ENCODE results near the gene ATP2C1. TPM values are rescaled to one million over a fixed set of nuclear protein-coding genes. Genes with fewer than 3 reads are reported as not detected.
A peak's percentile ranks its signal among the peaks of the same experiment; 100 is the strongest.

ATP2C1 gene
- total and polyA plus RNA-seq, 2 of the 13 experiments (the other 11 are each of a cell fraction or from before 2014, with no cell fraction given), result 32.4 to 37.6 TPM

DNA sequence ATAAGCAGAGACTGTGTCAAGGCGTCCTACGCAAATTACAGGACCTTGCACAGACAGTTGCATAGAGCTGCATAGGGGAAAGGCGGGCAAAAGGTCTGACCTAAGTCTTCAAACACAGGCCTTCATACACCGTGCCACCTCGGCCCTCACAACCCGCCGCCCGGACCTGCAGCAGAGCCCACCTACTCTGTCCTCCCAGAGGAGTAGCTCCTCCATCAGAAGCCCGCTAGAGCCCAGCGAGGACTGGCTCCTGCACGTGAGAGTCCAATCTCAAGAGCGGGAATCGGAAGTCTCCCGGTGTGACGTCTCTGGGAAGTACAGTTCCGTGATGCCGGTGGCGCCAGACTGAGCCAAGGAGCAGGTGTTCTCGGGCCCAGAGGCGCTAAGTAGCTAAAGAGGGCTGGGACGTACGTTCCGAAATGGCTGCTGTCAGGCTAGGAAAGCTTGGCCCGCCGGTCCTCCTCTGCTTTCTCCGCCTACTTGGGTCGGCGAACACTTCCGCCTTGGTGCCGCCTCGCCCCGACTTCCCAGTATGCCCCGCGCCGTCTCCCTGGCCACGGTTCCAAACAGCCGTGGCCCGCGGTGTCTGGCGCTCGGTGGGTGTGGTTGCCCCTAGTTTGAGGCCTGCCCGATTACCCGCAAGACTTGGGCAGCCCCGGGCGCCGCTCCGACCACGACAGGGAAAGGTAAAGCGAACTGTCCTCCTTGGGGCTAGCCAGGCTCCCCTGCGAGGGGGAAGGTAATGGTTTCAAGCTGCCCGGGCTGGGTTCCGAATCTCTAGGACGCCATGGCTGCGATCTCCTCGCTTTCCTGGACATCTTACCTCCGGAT is 132.7 kb downstream of the ATP2C1 start, which contains the start of the genes ASTE1 and NEK11 (continued):
- TF ChIP-seq, protein P1, sequence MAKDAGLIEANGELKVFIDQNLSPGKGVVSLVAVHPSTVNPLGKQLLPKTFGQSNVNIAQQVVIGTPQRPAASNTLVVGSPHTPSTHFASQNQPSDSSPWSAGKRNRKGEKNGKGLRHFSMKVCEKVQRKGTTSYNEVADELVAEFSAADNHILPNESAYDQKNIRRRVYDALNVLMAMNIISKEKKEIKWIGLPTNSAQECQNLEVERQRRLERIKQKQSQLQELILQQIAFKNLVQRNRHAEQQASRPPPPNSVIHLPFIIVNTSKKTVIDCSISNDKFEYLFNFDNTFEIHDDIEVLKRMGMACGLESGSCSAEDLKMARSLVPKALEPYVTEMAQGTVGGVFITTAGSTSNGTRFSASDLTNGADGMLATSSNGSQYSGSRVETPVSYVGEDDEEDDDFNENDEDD (CRISPR knock-in tag; IDR thresholded peaks at IDR 0.05; ENCODE audit: borderline replicate concordance), result peak; percentile 89; the same call in 1 of the 2 replicates
- no peak for TF ChIP-seq ZBTB1 (CRISPR knock-in tag; IDR thresholded peaks at IDR 0.05; ENCODE audit: borderline replicate concordance)
- TF ChIP-seq, protein P2, sequence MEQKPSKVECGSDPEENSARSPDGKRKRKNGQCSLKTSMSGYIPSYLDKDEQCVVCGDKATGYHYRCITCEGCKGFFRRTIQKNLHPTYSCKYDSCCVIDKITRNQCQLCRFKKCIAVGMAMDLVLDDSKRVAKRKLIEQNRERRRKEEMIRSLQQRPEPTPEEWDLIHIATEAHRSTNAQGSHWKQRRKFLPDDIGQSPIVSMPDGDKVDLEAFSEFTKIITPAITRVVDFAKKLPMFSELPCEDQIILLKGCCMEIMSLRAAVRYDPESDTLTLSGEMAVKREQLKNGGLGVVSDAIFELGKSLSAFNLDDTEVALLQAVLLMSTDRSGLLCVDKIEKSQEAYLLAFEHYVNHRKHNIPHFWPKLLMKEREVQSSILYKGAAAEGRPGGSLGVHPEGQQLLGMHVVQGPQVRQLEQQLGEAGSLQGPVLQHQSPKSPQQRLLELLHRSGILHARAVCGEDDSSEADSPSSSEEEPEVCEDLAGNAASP (CRISPR knock-in tag; IDR thresholded peaks at IDR 0.05; ENCODE audit: borderline replicate concordance), result peak; percentile 39; the same call in 1 of the 2 replicates
- no peak for TF ChIP-seq ZNF550 (CRISPR knock-in tag; IDR thresholded peaks at IDR 0.05; ENCODE audit: borderline replicate concordance)
- no peak for TF ChIP-seq PRPF4 (IDR thresholded peaks at IDR 0.05; ENCODE audit: low read depth, low read length, poor library complexity, severe bottlenecking)
- TF ChIP-seq PHF21A (CRISPR knock-in tag; IDR thresholded peaks at IDR 0.05), result no peak
- TF ChIP-seq ZBTB20 (CRISPR knock-in tag; IDR thresholded peaks at IDR 0.05; ENCODE audit: borderline replicate concordance, low read depth), result no peak
- TF ChIP-seq ZNF816 (CRISPR knock-in tag; IDR thresholded peaks at IDR 0.05; ENCODE audit: borderline replicate concordance), result no peak
- TF ChIP-seq, protein P3, sequence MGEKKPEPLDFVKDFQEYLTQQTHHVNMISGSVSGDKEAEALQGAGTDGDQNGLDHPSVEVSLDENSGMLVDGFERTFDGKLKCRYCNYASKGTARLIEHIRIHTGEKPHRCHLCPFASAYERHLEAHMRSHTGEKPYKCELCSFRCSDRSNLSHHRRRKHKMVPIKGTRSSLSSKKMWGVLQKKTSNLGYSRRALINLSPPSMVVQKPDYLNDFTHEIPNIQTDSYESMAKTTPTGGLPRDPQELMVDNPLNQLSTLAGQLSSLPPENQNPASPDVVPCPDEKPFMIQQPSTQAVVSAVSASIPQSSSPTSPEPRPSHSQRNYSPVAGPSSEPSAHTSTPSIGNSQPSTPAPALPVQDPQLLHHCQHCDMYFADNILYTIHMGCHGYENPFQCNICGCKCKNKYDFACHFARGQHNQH (CRISPR knock-in tag; IDR thresholded peaks at IDR 0.05), result peak; percentile 42
- no peak for TF ChIP-seq ZNF558 (CRISPR knock-in tag; IDR thresholded peaks at IDR 0.05; ENCODE audit: borderline replicate concordance)
- peak; percentile 46; the same call in 1 of the 2 replicates for TF ChIP-seq ZNF788 (CRISPR knock-in tag; IDR thresholded peaks at IDR 0.05; ENCODE audit: borderline replicate concordance)
- TF ChIP-seq SNRNP70 (IDR thresholded peaks at IDR 0.05; ENCODE audit: low read depth, low read length), result no peak
- TF ChIP-seq, protein P4, sequence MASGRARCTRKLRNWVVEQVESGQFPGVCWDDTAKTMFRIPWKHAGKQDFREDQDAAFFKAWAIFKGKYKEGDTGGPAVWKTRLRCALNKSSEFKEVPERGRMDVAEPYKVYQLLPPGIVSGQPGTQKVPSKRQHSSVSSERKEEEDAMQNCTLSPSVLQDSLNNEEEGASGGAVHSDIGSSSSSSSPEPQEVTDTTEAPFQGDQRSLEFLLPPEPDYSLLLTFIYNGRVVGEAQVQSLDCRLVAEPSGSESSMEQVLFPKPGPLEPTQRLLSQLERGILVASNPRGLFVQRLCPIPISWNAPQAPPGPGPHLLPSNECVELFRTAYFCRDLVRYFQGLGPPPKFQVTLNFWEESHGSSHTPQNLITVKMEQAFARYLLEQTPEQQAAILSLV (CRISPR knock-in tag; IDR thresholded peaks at IDR 0.05; ENCODE audit: borderline replicate concordance), result no peak; the same call in 1 of the 2 replicates
- TF ChIP-seq ZNF546 (CRISPR knock-in tag; conservative IDR thresholded peaks at IDR 0.05), result peak; percentile 73
- TF ChIP-seq KLF12 (CRISPR knock-in tag; IDR thresholded peaks at IDR 0.05; ENCODE audit: borderline replicate concordance), result peak; percentile 85; the same call in 1 of the 2 replicates
- no peak for TF ChIP-seq LCORL (IDR thresholded peaks at IDR 0.05)
- TF ChIP-seq LCORL (CRISPR knock-in tag; IDR thresholded peaks at IDR 0.05), result no peak
- TF ChIP-seq ZSCAN31 (CRISPR knock-in tag; IDR thresholded peaks at IDR 0.05; ENCODE audit: low read depth), result no peak; the same call in 1 of the 2 replicates
- no peak for TF ChIP-seq ZNF75D (CRISPR knock-in tag; IDR thresholded peaks at IDR 0.05; ENCODE audit: borderline replicate concordance)
- TF ChIP-seq, protein P5, sequence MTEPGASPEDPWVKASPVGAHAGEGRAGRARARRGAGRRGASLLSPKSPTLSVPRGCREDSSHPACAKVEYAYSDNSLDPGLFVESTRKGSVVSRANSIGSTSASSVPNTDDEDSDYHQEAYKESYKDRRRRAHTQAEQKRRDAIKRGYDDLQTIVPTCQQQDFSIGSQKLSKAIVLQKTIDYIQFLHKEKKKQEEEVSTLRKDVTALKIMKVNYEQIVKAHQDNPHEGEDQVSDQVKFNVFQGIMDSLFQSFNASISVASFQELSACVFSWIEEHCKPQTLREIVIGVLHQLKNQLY (CRISPR knock-in tag; IDR thresholded peaks at IDR 0.05), result no peak
- TF ChIP-seq, protein P6, sequence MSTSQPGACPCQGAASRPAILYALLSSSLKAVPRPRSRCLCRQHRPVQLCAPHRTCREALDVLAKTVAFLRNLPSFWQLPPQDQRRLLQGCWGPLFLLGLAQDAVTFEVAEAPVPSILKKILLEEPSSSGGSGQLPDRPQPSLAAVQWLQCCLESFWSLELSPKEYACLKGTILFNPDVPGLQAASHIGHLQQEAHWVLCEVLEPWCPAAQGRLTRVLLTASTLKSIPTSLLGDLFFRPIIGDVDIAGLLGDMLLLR (CRISPR knock-in tag; IDR thresholded peaks at IDR 0.05), result peak; percentile 23; the same call in 1 of the 2 replicates
- no peak for TF ChIP-seq PCBP2 (optimal IDR thresholded peaks at IDR 0.05; ENCODE audit: low read depth, low read length, poor library complexity, severe bottlenecking)

Data from HepG2 (cell line).